Raji (cell line): ENCODE data around the gene NLRC5.

ENCODE experiments used
- POLR2A ChIP-seq: IDR thresholded peaks from 2 replicates; pipeline ENCODE4 v1.6.1; 2011; ENCODE audit warnings: low read depth, low read length, control low read depth; ENCODE audit not compliant: insufficient read depth

NLRC5 gene

GRCh38 chr16:57084257-57084770 lies 95.0 kb downstream of the NLRC5 start:
- no peak for TF ChIP-seq POLR2A

GRCh38 chr16:57084996-57085395 lies 95.6 kb downstream of the NLRC5 start:
- no peak for TF ChIP-seq POLR2A

GRCh38 chr16:57087003-57087402 lies 97.6 kb downstream of the NLRC5 start:
- no peak for TF ChIP-seq POLR2A

- no peak for TF ChIP-seq POLR2A
Observed at GRCh38 chr16:57089406-57089805, 100.0 kb downstream of the NLRC5 start.

- TF ChIP-seq POLR2A = no peak
Observed at GRCh38 chr16:57091200-57091974, 102.0 kb downstream of the NLRC5 start.

GRCh38 chr16:57091975-57092785 lies 102.8 kb downstream of the NLRC5 start, which contains the start of gene CPNE2:
CPNE2 (plus strand) TSS chr16:57092583; CDS start chr16:57110743, 18,160 bp downstream.
- no peak for TF ChIP-seq POLR2A

GRCh38 chr16:57092786-57093411 lies 103.5 kb downstream of the NLRC5 start:
- no peak for TF ChIP-seq POLR2A

- TF ChIP-seq POLR2A = no peak
Observed at GRCh38 chr16:57093666-57094564, 104.6 kb downstream of the NLRC5 start.

- no peak for TF ChIP-seq POLR2A
Observed at GRCh38 chr16:57094911-57095310, 105.6 kb downstream of the NLRC5 start.

- TF ChIP-seq POLR2A = no peak
Observed at GRCh38 chr16:57096192-57096591, 106.8 kb downstream of the NLRC5 start.

GRCh38 chr16:57096793-57097192 lies 107.4 kb downstream of the NLRC5 start:
- TF ChIP-seq POLR2A = no peak

GRCh38 chr16:57098188-57098841 lies 109.0 kb downstream of the NLRC5 start:
- TF ChIP-seq POLR2A = no peak

GRCh38 chr16:57100445-57100844 lies 111.1 kb downstream of the NLRC5 start:
- TF ChIP-seq POLR2A = no peak
